Measurements from ENCODE around the gene AREL1.

Gene AREL1

DNA sequence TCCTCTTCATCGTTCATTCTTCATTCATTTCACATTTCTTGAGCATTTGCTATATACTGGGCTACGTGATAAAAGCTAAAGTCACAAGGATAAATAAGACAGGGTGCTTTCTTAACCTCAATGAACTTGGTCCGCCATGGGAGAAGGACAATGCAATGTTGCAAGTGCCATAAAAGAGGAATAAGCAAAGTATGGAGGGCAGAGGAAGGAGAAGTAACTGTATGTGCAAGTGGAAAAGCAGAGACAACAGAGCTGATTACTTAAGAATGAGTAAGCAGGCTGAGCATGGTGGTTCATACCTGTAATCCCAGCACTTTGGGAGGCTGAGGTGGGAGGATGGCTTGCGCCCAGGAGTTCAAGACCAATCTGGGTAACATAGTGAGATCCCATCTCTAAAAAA lies 14.4 kb downstream of the AREL1 start:
- DNase-seq (ENCODE audit: low read depth), result no peak

DNA sequence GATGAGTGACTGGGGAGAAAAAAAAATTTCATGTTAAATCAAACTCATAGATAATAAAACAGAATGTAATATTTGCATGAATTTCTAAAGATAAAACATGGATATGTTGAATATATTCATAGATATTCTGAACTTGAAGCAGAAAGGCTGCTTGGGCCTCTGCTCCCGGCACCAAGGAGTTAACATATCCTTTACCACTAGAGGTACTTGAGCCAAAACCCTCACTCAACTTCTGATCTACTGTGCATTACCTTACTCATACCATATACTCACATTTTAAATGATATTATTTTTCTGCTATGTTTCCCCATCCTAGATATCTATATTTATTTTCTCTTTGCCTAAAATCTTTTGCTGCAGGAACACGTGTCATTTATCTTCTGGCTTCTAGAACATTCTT lies 14.9 kb downstream of the AREL1 start:
- no peak for DNase-seq (ENCODE audit: low read depth)

- DNase-seq (ENCODE audit: low read depth), result no peak
Measured at GRCh38 chr14:74697543-74697942, 15.3 kb downstream of the AREL1 start.

- DNase-seq (ENCODE audit: low read depth), result no peak
Measured at GRCh38 chr14:74697011-74697410, 15.9 kb downstream of the AREL1 start.

DNA sequence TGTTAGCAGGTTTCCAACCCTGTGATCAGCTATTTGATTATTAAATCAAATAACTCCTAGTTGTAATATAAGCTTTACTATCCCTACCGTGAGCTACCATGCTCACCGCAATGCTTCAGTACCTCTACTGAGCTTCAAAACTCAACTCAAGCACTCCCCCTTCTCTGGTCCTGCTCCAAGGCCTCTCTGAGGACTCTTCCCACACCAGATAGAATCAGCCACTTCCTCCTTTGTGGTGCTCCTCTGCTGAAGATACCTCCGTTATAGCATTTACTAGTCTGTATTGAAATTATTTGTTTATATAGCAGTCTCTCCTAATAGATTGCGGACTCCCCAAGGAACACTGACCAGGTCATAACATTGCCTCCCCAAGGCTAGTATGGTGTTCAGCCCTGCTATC lies 17.5 kb downstream of the AREL1 start:
- no peak for DNase-seq (ENCODE audit: low read depth)

DNA sequence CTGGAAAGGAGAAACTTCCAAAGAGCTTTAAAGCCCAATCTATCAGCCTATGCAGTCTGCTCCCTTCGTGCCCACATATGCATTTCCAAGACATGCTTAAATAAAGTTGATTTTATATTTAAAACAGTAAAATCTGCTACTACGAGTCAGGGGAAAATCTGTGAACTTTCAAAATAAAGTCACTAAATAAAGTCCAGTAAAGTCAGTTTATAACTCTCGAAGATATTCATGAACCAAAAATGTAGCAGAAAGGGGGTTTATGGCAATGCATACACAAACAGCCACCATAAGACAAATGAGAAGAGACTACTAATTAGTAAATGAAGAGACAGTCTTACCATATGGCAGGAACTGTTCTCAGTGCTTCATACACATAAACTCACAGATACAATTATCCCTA lies 19.7 kb downstream of the AREL1 start:
- DNase-seq (ENCODE audit: low read depth), result no peak

- DNase-seq (ENCODE audit: low read depth), result no peak
Measured at GRCh38 chr14:74691456-74691855, 21.4 kb downstream of the AREL1 start.

- DNase-seq (ENCODE audit: low read depth), result no peak
Measured at GRCh38 chr14:74685921-74686678, 26.8 kb downstream of the AREL1 start.

GRCh38 chr14:74685056-74685455 lies 27.8 kb downstream of the AREL1 start:
- DNase-seq (ENCODE audit: low read depth), result no peak

DNA sequence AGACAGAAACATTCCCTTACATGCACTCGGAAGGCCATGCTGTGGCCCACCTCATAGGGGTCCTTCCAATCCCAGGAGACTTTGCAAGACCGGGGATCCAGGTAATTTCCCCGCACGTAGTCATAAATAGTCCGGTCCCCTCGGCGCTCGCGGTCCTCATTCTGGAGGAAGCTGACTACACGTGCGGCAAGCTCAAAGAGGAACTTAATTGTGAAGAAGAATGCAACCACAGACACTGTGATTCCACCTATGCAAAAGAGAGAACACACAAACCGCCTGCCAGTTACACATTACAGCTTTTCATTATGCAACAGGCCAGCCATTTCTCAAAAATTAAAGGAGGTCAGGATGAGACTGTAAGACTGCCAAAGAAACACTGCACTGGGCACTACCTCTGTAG lies 28.4 kb downstream of the AREL1 start:
- no peak for DNase-seq (ENCODE audit: low read depth)

- no peak for DNase-seq (ENCODE audit: low read depth)
Measured at GRCh38 chr14:74683406-74683805, 29.5 kb downstream of the AREL1 start.

GRCh38 chr14:74682169-74682952 lies 30.5 kb downstream of the AREL1 start:
- DNase-seq (ENCODE audit: low read depth), result no peak

- no peak for DNase-seq (ENCODE audit: low read depth)
Measured at GRCh38 chr14:74675219-74675618, 37.7 kb downstream of the AREL1 start.

- DNase-seq (ENCODE audit: low read depth), result no peak
Measured at GRCh38 chr14:74673768-74674167, 39.1 kb downstream of the AREL1 start.

DNA sequence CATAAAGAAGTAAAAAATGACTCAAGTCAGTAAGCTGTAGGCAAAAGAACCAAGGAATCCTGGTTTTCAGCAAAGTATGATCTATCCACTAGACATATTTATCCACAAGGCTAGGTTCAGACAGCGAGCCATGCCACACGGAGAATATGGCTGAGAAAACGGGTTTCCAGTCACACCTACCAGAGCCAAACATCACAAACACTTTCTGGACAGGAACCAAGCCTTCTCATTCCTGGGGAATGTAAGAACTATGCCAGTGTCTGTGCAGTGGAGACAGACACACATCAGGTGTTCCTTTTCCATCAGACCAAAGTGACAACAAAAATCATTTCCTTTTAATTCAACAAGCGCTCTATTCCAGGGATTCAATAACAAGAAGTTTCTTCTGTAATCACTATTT lies 41.1 kb downstream of the AREL1 start:
- no peak for DNase-seq (ENCODE audit: low read depth)

- no peak for DNase-seq (ENCODE audit: low read depth)
Measured at GRCh38 chr14:74670726-74671411, 42.0 kb downstream of the AREL1 start.

DNA sequence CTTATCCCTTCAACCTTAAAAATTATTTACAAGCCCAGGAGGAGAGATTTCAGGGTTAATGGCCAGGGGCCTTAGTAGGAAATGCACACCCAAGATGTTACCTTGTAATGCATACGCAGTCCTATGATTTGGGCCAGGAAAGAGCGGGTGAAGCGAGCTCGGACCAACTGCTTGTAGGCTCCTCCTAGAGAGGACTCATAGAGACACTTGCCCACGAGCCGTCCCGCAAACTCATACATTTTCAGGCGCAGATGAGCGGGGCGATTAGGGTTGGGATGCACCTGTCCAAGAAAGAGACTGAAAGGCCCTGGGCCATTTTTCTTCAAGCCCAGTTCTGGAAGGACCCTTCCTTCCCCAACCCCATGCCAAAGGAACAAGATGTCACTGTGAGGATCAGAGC lies 43.0 kb downstream of the AREL1 start:
- no peak for DNase-seq (ENCODE audit: low read depth)

- DNase-seq (ENCODE audit: low read depth), result no peak
Measured at GRCh38 chr14:74669256-74669655, 43.6 kb downstream of the AREL1 start.

GRCh38 chr14:74667758-74668157 lies 45.1 kb downstream of the AREL1 start:
- DNase-seq (ENCODE audit: low read depth), result no peak

DNA sequence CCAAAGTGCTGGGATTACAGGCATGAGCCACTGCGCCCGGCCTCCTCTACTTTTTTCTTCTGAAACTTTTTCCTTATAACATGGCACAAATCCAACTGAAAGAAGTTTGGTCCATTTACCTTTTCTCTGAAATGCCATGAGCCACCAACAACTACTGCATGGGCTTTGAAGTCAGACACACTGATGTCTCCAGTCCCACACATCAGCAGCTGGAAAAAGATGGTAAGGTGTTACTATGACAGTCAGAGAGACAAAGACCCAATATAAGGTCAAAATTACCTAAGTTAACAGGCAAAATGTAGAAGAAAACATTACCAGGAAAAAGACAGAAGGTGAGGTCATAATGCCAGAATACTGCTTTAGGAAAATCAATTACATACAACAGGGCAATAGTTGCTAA lies 48.2 kb downstream of the AREL1 start:
- no peak for DNase-seq (ENCODE audit: low read depth)

DNA sequence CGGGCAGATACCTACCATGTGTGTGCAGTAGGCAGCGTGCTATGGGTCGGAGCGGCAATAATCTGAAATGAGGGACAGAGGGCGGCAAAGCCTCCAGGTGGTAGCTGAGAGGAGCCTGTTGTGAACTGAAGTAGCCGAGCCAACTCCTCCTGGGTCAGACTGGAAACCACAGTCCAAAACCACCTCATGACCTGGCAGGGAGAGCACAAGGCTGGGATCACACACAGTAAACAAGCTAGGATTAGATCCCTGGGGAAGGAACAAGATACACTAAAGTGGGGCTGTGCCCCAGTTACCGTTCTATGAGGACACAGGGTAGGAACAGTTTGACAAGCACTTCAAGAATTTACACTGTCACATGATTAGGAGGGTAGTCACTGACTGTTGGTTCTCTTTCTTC lies 49.0 kb downstream of the AREL1 start:
- no peak for DNase-seq (ENCODE audit: low read depth)

GRCh38 chr14:74661726-74662450 lies 51.0 kb downstream of the AREL1 start:
- no peak for DNase-seq (ENCODE audit: low read depth)
